K562 (cell line): ENCODE data around the gene MGAT4B. TPM values are rescaled to one million over a fixed set of nuclear protein-coding genes. Genes with fewer than 3 reads are reported as not detected.

Source experiments
- CHD7 ChIP-seq: fragments of 200-600 bp; sonication (generic); IDR thresholded peaks from one replicate; pipeline ENCODE4 v1.6.1; 2012; ENCODE audit warnings: mild to moderate bottlenecking, low read depth, low read length, inconsistent platforms
- E2F6 ChIP-seq, 2 experiments: IDR thresholded peaks; 2 replicates each; pipeline ENCODE4 v1.6.1; 2011; ENCODE audit warnings: borderline replicate concordance in 1 of 2, control low read depth in 1 of 2, low read depth in 1 of 2, low read length in 1 of 2, mild to moderate bottlenecking in 1 of 2, mixed read lengths in 1 of 2, moderate library complexity in 1 of 2; ENCODE audit not compliant: insufficient read depth in 1 of 2, insufficient read length in 1 of 2, poor library complexity in 1 of 2, severe bottlenecking in 1 of 2; ENCODE audit errors: extremely low read depth in 1 of 2
- FOXA1 ChIP-seq: fragments of 450-650 bp; IDR thresholded peaks from 2 replicates; pipeline ENCODE4 v1.6.1; 2016; ENCODE audit warnings: mild to moderate bottlenecking, borderline replicate concordance
- LCOR ChIP-seq: sonication (generic); formaldehyde crosslinking; IDR thresholded peaks from 2 replicates; pipeline ENCODE4 v1.8.0; 2022; ENCODE audit warnings: mild to moderate bottlenecking, missing genetic modification reagents
- NRF1 ChIP-seq, 2 experiments: fragments of 450-650 bp; IDR thresholded peaks in 1 of 2; conservative IDR thresholded peaks in 1 of 2; 2 replicates each; pipeline ENCODE4 v1.6.1; 2014; ENCODE audit warnings: mild to moderate bottlenecking in 2 of 2
- SMAD2 ChIP-seq: fragments of 150-350 bp; IDR thresholded peaks from 2 replicates; pipeline ENCODE4 v1.6.1; 2014; ENCODE audit warnings: low read depth, mild to moderate bottlenecking, low read length
- polyA plus RNA-seq, 8 experiments: library from polyadenylated mRNA; depleted of rRNA in 4 of 8; stranded (reverse) in 5 of 8; unstranded in 3 of 8; fragments of >200 nt; fragmentation: Nextera tagmentation in 2 of 8; fragmentation: Illumina TruSeq in 1 of 8; extraction: Ambion mirVana in 2 of 8; extraction: Trizol in 1 of 8; gene quantifications; 2 replicates each; pipeline versions ENCODE4 v1.2.1 to v1.2.3, GENCODE V29; 2011 to 2014; ENCODE audit warnings: inconsistent platforms in 1 of 8, missing spikeins in 1 of 8
- total RNA-seq, 7 experiments: library from RNA; depleted of rRNA in 6 of 7; stranded (reverse); fragments of >200 nt in 6 of 7; fragmentation: Illumina TruSeq in 2 of 7; extraction: Trizol in 2 of 7; gene quantifications; 2 replicates each; pipeline versions ENCODE4 v1.2.1 to v1.2.3, GENCODE V29; 2011 to 2021; ENCODE audit warnings: low replicate concordance in 1 of 7
- TF ChIP-seq, protein P1 (sequence below): fragments of 450-650 bp; formaldehyde crosslinking; IDR thresholded peaks from 2 replicates; pipeline ENCODE4 v1.4.0; 2022; ENCODE audit warnings: mild to moderate bottlenecking, moderate library complexity
- TF ChIP-seq, protein P2 (sequence below): fragments of 250-450 bp; sonication (Bioruptor Pico); IDR thresholded peaks from 2 replicates; pipeline ENCODE4 v1.5.0; 2021; ENCODE audit warnings: mild to moderate bottlenecking, moderate library complexity

The MGAT4B gene
- total and polyA plus RNA-seq, 9 of the 15 experiments (the other 6 are each of a cell fraction or from before 2014, with no cell fraction given), result 0.34 to 133 (median 75.4) TPM

DNA sequence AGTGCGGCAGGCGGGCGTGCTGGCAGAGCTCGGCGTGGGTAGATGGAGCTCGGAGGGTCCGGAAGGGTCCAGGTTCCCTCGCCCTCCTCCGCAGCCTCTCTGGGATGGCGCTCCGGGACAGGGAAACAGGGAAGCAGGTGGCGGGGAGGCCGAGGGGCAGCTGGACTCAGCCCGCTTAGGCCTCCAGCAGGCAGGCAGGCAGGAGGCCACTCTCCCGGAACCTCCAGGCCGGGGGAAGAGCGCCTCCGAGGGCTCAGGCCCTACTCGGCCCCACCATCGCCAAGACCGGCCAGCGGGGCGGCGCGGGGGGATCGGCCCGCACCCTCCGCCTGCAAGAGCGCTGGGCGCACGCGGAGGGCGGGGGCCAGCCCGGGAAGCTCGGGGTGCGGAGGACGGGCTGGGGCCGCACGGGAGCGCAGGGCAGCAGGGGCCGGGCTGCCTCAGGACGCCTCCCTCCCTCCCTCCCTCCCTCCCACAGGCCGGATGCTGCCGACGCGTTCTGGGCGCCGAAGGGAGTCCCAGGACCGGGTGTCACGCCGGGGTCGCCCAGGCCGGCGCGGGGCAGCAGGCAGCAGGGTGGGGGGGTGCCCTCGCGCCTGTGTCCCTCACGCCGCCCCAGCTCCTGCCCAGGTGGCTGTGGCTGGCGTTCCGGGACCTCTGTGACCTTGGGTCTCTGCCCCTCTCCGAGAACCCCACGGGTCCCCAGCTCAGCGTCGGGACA lies 977 bp downstream of the MGAT4B start (continued):
- TF ChIP-seq, protein P1, sequence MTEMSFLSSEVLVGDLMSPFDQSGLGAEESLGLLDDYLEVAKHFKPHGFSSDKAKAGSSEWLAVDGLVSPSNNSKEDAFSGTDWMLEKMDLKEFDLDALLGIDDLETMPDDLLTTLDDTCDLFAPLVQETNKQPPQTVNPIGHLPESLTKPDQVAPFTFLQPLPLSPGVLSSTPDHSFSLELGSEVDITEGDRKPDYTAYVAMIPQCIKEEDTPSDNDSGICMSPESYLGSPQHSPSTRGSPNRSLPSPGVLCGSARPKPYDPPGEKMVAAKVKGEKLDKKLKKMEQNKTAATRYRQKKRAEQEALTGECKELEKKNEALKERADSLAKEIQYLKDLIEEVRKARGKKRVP (CRISPR knock-in tag), result no peak
- TF ChIP-seq, protein P2, sequence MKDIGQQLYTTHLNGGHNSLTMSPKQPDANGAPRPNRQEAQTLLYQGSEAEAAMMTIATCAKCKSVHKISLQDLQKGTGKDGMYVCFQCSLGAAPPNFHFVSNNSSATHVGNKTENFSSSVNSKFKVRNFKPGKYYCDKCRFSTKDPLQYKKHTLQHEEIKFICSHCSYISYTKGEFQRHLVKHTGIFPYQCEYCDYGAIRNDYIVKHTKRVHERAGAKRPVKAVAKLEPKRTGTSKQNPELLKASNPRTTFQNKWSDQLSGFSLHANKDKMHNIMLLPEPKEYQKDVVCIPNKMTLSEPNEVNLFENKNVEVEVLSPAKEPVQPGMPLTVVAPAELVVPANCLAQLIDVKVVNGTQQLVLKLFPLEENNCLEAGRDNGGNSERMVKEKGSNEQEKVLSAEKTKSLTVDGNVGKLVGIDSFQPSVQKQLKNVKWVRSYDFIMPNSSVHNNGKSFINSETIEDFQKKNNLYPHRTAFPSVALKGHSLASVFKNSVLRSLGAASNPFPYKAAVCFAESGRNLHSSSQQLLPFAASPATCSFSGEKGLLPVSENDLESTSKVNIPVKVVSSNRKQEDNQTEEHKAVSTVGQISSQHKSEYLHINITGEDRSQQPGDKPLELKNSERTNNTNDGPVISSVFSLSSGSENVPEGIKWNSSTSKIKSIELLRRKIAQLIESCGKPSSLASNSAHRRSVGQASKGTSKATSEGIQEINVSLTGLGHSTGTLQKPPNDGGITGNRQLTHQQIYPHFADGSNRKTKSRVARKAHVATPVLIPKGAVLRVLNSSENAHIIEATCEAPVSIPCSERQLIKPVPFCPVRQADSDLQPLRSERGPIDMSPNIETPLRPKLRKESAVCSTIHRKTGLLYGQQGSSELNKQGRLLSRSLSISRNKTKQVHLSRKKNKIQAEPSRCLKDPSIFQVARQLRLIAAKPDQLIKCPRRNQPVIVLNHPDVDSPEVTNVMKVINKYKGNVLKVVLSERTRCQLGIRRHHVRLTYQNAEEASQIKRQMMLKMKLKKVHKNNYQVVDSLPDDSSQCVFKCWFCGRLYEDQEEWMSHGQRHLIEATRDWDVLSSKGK (CRISPR knock-in tag), result no peak
- peak in 1 of 2 experiments; percentile 85 for TF ChIP-seq E2F6 (IDR thresholded peaks at IDR 0.05; ENCODE audit: borderline replicate concordance in 1 of 2, extremely low read depth in 1 of 2, insufficient read depth in 1 of 2, insufficient read length in 1 of 2, low read depth in 1 of 2, low read length in 1 of 2, poor library complexity in 1 of 2, severe bottlenecking in 1 of 2)
- TF ChIP-seq FOXA1, result no peak
- TF ChIP-seq CHD7, result no peak
- no peak for TF ChIP-seq LCOR
- no peak for TF ChIP-seq SMAD2
- TF ChIP-seq NRF1 (conservative IDR thresholded peaks at IDR 0.05 in 1 of 2, IDR thresholded peaks at IDR 0.05 in 1 of 2), result peak; percentile 18 to 19; a peak in 1 of 4 replicates
